Panc1 (cell line): ENCODE measurements around the gene SEMA3G.

Experiments used
- POLR2AphosphoS5 ChIP-seq: IDR thresholded peaks from 2 replicates; pipeline ENCODE4 v1.6.1; 2012; ENCODE audit warnings: mild to moderate bottlenecking, low read depth, low read length, moderate library complexity
- TCF7L2 ChIP-seq: IDR thresholded peaks from 2 replicates; pipeline ENCODE4 v1.6.1; 2011; ENCODE audit warnings: mild to moderate bottlenecking, low read depth, low read length, inconsistent platforms

GRCh38 chr3:52396011-52396906, 48.6 kb downstream of the SEMA3G start:
- TF ChIP-seq TCF7L2 (no peak), POLR2AphosphoS5 (no peak)
